ENCODE data around the gene LRP1.

Gene LRP1

DNA sequence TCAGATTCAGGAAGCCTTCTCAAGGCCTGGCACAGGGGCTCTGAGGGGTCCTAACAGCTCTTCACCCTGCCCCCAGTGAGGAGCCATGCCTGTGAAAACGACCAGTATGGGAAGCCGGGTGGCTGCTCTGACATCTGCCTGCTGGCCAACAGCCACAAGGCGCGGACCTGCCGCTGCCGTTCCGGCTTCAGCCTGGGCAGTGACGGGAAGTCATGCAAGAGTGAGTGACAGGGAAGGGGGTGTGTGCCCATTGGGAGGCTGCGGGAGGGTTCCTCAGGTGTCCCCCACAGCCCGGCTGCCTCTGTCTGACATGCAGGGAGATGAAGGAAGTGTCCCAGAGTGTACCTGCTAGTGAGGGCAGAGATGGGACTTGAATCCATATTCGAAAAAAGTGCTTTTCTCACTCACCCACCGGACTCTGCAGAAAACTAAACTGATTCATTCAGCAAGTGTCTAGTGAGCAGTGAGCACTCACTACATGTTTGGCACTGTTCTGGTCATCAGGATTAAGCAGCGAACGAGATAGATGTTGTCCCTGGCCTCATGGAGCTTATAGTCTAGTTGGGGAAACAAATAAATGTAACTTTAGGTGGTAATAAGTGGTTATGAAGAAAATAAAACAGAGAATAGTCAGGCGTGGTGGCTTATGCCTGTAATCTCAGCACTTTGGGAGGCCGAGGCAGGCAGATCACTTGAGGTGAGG is 28.6 kb downstream of the LRP1 start:
- DNase-seq (ENCODE audit: low read depth), result no peak

GRCh38 chr12:57157588-57158173 is 29.4 kb downstream of the LRP1 start:
- DNase-seq (ENCODE audit: low read depth), result no peak

GRCh38 chr12:57158186-57158585 is 29.9 kb downstream of the LRP1 start:
- DNase-seq (ENCODE audit: low read depth), result no peak

DNA sequence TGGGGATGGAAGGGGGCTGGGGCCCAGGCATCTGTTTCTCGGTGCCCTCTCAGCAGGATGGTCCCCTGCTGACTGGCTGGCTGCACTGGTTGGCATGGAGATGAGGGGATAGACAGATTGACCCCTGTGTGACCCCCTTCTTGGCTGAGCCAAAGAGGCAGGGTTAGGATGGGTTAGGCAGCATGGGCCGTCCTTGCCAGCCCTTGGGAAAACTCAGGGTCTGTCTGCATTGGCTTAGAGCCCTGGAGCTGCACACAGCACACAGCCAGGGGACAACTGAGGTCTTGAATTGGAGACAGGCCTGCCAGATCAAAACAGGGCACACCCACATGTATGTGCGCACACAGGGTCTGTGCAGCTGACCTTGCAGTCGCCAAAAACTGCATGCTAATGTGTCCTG is 30.4 kb downstream of the LRP1 start:
- no peak for DNase-seq (ENCODE audit: low read depth)

- no peak for DNase-seq (ENCODE audit: low read depth)
These were observed 31.0 kb downstream of the LRP1 start for GRCh38 chr12:57159311-57159710.

DNA sequence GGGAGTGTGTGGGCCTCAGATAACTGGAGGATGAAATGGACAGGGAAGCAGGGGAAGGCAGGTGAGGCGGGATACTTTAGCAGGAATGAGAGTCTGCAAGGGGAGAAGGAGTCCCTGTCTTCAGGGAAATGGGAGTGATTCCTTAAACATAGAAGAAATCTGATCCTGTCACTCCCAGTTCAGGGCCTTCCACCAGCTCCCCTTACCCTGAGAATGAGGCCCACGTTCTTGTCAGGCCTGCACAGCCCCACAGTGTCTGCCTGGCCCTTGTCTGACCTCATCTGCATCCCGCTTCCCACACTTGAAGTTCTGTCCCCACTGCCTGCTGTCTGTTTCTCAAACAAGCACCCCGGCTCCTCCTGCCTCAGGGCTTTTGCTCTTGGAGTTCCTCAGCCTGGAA is 31.8 kb downstream of the LRP1 start:
- no peak for DNase-seq (ENCODE audit: low read depth)

- DNase-seq (ENCODE audit: low read depth), result no peak
These were observed 32.5 kb downstream of the LRP1 start for GRCh38 chr12:57160741-57161140.

DNA sequence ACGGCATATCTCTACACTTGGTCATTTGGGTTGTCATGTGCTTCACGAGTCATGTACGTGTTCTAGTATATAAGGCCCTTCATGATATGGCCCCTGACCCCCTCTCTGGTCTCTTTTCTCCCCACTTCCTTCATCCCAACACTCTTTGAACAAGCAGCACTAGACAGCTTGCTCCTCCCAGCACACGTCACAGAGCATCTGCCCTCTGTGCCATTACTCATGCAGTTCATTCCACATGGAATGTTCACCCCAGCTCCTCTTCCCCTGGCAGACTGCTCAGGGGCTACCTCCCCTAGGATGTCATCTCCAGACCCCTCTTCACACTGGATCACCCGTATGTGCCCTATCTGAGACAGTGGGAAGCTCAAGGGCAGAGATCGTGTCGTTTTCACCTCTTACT is 33.2 kb downstream of the LRP1 start:
- peak; percentile 58 for DNase-seq (ENCODE audit: low read depth)

- no peak for DNase-seq (ENCODE audit: low read depth)
These were observed 34.4 kb downstream of the LRP1 start for GRCh38 chr12:57162553-57163125.

- no peak for DNase-seq (ENCODE audit: low read depth)
These were observed 36.2 kb downstream of the LRP1 start for GRCh38 chr12:57164454-57164853.

- peak; percentile 49 for DNase-seq (ENCODE audit: low read depth)
These were observed 36.8 kb downstream of the LRP1 start for GRCh38 chr12:57164966-57165625.

DNA sequence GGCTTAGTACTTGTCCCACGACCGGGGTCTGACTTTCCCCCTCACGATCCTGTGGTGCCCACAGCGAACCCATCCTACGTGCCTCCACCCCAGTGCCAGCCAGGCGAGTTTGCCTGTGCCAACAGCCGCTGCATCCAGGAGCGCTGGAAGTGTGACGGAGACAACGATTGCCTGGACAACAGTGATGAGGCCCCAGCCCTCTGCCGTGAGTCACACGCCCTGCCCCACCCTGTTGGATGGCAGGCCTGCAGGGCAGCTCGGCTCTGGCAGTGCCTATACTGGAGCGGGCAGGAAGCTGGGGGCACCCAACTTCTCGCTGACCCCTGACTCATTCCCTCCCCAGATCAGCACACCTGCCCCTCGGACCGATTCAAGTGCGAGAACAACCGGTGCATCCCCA is 37.5 kb downstream of the LRP1 start:
- DNase-seq (ENCODE audit: low read depth), result no peak

- peak; percentile 71 for DNase-seq (ENCODE audit: low read depth)
These were observed 38.7 kb downstream of the LRP1 start for GRCh38 chr12:57166971-57167371.

DNA sequence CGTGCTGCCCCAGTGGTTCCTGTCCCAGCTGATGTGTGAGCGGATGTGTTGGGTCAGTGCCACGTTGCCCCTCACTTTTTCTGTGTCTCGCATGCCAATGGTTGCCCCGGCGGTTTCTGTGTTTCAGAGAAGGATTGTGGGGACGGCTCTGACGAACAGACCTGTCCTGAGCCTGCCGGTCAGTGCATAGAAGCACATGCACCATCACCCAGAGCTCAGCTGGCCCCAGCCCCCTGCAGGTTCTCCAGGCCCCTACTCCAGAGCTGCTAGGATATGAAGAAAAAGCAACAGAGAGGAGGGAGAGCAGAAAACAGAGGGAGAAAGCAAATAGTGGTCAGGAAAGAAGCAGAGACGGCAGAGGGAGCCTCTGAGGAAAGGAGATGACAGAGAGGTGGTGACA is 39.8 kb downstream of the LRP1 start:
- DNase-seq (ENCODE audit: low read depth), result no peak

GRCh38 chr12:57169046-57169795 is 40.9 kb downstream of the LRP1 start:
- no peak for DNase-seq (ENCODE audit: low read depth)

GRCh38 chr12:57169969-57170368 is 41.7 kb downstream of the LRP1 start:
- no peak for DNase-seq (ENCODE audit: low read depth)

GRCh38 chr12:57170408-57170807 is 42.1 kb downstream of the LRP1 start:
- DNase-seq (ENCODE audit: low read depth), result no peak

- no peak for DNase-seq (ENCODE audit: low read depth)
These were observed 42.6 kb downstream of the LRP1 start for GRCh38 chr12:57170927-57171326.

GRCh38 chr12:57171668-57172067 is 43.4 kb downstream of the LRP1 start:
- DNase-seq (ENCODE audit: low read depth), result peak; percentile 88

- no peak for DNase-seq (ENCODE audit: low read depth)
These were observed 44.8 kb downstream of the LRP1 start for GRCh38 chr12:57173089-57173488.

- DNase-seq (ENCODE audit: low read depth), result no peak
These were observed 45.4 kb downstream of the LRP1 start for GRCh38 chr12:57173683-57174082.

- peak; percentile 63 for DNase-seq (ENCODE audit: low read depth)
These were observed 47.3 kb downstream of the LRP1 start for GRCh38 chr12:57175428-57176138.

Data from amniotic epithelial cell (primary cell).